IPS DF 6.9 (cell line): ENCODE measurements around the gene ANGPTL4.
A peak's percentile ranks its signal among the peaks of the same experiment; 100 is the strongest.
"Not testable (repeated sequence)": the region's sequence is repeated elsewhere in the genome, so short reads cannot be mapped to it uniquely, and the experiment has no call there.

Experiments
- DNase-seq: peaks from one replicate; pipeline ENCODE4 v3.0.0-alpha.2; 2013; ENCODE audit warnings: low read depth, low spot score
- H3K27ac ChIP-seq: one replicate; pipeline ENCODE4 v1.5.1; 2013; ENCODE audit warnings: low read length, control low read depth
- H3K27me3 ChIP-seq: 2 replicates; pipeline ENCODE4 v1.6.1; 2013; ENCODE audit warnings: mild to moderate bottlenecking, low read length; ENCODE audit not compliant: control insufficient read depth, insufficient read depth
- H3K36me3 ChIP-seq: 2 replicates; pipeline ENCODE4 v1.6.1; 2013; ENCODE audit warnings: low read length; ENCODE audit not compliant: control insufficient read depth, insufficient read depth
- H3K4me1 ChIP-seq: 2 replicates; pipeline ENCODE4 v1.6.1; 2013; ENCODE audit warnings: low read length; ENCODE audit not compliant: control insufficient read depth, insufficient read depth
- H3K4me3 ChIP-seq: 2 replicates; pipeline ENCODE4 v1.5.1; 2013; ENCODE audit warnings: mild to moderate bottlenecking, low read length
- H3K9me3 ChIP-seq: 2 replicates; pipeline ENCODE4 v1.6.1; 2013; ENCODE audit warnings: low read length, inconsistent platforms; ENCODE audit not compliant: control insufficient read depth, insufficient read depth
- WGBS: extraction: QIAGEN DNeasy Blood & Tissue Kit; methylation state at CpG from one replicate; pipeline ENCODE4 v1.1.7; 2013; ENCODE audit warnings: mixed read lengths, missing lambda C conversion rate; ENCODE audit not compliant: insufficient read length, insufficient coverage; 5-methylcytosine and 5-hydroxymethylcytosine counted together

Gene ANGPTL4

DNA sequence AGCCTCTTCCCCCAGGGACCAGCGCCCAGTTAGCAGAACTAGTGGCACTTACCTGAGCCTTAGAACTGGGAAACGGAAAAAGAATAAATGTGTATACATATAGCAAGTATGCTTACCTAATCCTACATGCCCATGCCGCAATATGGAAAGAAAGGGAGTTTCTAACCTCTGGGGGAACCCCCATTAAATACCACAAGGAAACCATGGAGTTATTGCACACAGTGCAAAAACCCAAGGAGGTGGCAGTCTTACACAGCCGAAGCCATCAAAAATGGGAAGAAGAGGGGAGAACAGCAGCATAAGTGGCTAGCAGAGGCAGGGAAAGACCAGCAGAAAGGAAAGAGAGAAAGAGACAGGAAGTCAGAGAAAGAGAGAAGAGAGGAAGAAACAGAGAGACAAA, 20.6 kb downstream of the ANGPTL4 start:
- not testable (repeated sequence) for H3K27ac ChIP-seq, H3K9me3 ChIP-seq
- WGBS = no CpG with 5 or more reads among the region's 4 CpGs

DNA sequence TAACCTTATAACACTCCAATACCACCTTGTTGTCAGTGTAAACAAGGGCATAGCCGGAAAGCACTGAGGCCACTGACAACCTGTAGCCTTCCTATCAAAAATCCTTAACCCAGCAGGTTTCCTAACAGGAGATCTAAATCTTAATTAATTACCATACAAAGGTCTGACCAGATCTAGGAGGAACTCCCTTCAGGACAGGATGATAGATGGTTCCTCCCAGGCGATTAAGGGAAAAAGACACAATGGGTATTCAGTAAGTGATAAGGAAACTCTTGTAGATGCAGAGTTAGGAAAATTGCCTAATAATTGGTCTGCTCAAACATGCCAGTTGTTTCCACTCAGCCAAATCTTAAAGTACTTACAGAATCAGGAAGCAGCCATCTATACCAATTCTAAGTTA, 21.1 kb downstream of the ANGPTL4 start:
- not testable (repeated sequence) for H3K27me3 ChIP-seq, DNase-seq, H3K4me3 ChIP-seq, H3K27ac ChIP-seq, H3K36me3 ChIP-seq, H3K4me1 ChIP-seq, H3K9me3 ChIP-seq
- no CpG with 5 or more reads among the region's 2 CpGs for WGBS

More for the DNA sequence above, 20.6 kb downstream of the ANGPTL4 start:
- not testable (repeated sequence) for H3K4me3 ChIP-seq, H3K36me3 ChIP-seq, H3K4me1 ChIP-seq, DNase-seq, H3K27me3 ChIP-seq

DNA sequence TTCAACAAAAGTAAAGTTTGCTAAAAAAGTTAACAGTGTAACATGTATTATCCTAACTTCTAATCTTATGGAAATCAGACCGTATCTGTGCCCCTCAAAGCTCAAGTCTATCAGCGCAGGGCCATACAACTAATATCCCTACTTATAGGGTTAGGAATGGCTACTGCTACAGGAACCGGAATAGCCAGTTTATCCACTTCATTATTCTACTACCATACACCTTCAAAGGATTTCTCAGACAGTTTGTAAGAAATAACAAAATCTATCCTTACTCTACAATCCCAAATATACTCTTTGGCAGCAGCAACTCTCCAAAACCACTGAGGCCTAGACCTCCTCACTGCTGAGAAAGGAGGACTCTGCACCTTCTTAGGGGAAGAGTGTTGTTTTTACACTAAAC, 21.6 kb downstream of the ANGPTL4 start:
- H3K27me3 ChIP-seq, H3K9me3 ChIP-seq, H3K27ac ChIP-seq, H3K4me1 ChIP-seq, H3K4me3 ChIP-seq, H3K36me3 ChIP-seq, DNase-seq: not testable (repeated sequence)
- no CpG with 5 or more reads among the region's 3 CpGs for WGBS

DNA sequence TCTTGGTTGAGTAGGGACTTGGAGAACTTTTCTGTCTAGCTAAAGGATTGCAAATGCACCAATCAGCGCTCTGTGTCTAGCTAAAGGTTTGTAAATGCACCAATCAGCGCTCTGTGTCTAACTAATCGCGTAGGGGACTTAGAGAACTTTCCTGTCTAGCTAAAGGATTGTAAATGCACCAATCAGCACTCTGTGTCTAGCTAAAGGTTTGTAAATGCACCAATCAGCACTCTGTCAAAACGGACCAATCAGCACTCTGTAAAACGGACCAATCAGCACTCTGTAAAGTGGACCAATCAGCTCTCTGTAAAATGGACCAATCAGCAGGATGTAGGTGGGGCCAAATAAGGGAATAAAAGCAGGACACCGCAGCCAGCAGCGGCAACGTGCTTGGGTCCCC, 22.5 kb downstream of the ANGPTL4 start:
- WGBS = no CpG with 5 or more reads among the region's 9 CpGs
- not testable (repeated sequence) for H3K4me3 ChIP-seq, H3K27me3 ChIP-seq, H3K36me3 ChIP-seq, H3K27ac ChIP-seq, H3K9me3 ChIP-seq, H3K4me1 ChIP-seq, DNase-seq

DNA sequence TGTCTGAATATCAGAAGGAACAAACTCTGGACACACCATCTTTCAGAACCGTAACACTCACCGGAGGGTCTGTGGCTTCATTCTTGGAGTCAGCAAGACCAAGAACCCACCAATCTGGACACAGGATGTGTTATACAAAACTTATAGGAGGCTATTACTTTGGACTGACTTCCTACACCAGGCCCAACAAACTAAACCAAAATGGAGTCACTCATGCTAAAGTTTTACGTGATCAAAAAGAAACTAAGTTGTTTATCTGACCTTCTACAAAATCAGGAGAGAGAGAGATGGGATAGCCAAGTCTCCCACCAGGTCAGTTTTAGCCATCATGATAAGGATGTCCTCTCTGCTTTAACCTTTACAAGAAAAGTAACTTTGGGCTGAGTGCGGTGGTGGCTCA, 23.0 kb downstream of the ANGPTL4 start:
- WGBS = no CpG with 5 or more reads among the region's 4 CpGs
- no peaks in the 10 kb centered on the region for H3K4me1 ChIP-seq
- no peak for DNase-seq

DNA sequence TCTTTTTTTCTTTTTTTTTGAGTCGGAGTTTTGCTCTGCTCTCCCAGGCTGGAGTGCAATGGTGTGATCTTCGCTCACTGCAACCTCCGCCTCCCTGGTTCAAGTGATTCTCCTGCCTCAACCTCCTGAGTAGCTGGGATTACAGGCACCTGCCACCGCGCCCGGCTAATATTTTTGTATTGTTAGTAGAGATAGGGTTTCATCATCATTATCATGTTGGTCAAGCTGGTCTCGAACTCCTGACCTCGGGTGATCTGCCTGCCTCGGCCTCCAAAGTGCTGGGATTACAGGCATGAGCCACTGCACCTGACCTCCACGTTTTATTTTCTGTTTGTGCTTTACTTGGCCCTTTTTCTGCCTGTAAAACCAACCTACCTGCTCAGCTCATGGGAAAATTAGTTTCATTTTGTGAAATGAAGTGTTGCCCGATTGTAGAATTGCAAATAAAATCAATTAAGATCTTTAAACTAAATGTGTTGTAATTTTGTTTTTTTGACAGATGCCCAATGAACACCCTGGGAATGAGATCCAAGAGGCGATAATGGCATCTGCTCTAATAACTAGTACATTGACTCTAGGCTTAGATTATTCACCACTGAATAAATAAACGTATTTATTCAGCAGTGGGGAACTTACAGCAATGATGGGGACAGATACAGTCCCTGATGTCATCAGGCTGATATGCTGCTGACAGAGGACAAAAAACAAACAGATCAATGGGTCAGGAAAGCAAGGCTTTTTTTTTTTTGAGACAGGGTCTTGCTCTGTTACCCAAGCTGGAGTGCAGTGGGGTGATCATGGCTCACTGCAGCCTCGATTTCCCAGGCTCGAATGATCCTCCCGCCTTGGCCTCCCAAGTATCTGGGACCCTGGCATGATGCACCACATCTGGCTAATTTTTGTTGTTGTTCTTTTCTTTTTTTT, 24.0 kb downstream of the ANGPTL4 start:
- DNase-seq = no peak

More for the DNA sequence above, 23.0 kb downstream of the ANGPTL4 start:
- Histone ChIP-seq H3K27me3 (no peaks in the 10 kb centered on the region), H3K27ac (no peak overlapping the region), H3K4me3 (no peak overlapping the region), H3K36me3 (no peaks in the 10 kb centered on the region), H3K9me3 (no peaks in the 10 kb centered on the region)

DNA sequence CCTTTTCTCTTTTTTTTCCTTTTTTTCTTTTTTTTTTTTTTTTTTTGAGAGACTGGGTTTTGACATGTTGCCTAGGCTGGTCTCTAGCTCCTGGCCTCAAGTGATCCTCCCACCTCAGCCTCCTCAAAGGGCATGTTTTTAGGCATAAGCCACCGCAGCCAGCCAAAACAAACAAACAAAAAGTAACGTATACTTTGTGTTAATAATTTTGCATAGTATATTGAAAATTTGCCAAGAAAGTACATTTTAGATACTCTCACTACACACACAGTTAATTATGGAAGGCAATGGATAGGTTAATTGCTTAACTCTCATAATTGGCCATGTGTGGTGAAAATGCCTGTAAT, 24.6 kb downstream of the ANGPTL4 start:
- Histone ChIP-seq H3K4me1 (no peaks in the 10 kb centered on the region), H3K9me3 (no peaks in the 10 kb centered on the region), H3K27me3 (no peaks in the 10 kb centered on the region), H3K36me3 (no peaks in the 10 kb centered on the region), H3K27ac (no peak overlapping the region), H3K4me3 (no peak overlapping the region)
- DNase-seq = no peak
- no CpG with 5 or more reads among the region's 2 CpGs for WGBS

More for the DNA sequence above, 24.0 kb downstream of the ANGPTL4 start:
- no peaks in the 10 kb centered on the region for H3K27me3 ChIP-seq
- H3K4me3 ChIP-seq = no peak overlapping the region
- no peaks in the 10 kb centered on the region for H3K4me1 ChIP-seq
- WGBS = no CpG with 5 or more reads among the region's 16 CpGs
- no peak overlapping the region for H3K27ac ChIP-seq
- H3K36me3 ChIP-seq = no peaks in the 10 kb centered on the region
- no peaks in the 10 kb centered on the region for H3K9me3 ChIP-seq

DNA sequence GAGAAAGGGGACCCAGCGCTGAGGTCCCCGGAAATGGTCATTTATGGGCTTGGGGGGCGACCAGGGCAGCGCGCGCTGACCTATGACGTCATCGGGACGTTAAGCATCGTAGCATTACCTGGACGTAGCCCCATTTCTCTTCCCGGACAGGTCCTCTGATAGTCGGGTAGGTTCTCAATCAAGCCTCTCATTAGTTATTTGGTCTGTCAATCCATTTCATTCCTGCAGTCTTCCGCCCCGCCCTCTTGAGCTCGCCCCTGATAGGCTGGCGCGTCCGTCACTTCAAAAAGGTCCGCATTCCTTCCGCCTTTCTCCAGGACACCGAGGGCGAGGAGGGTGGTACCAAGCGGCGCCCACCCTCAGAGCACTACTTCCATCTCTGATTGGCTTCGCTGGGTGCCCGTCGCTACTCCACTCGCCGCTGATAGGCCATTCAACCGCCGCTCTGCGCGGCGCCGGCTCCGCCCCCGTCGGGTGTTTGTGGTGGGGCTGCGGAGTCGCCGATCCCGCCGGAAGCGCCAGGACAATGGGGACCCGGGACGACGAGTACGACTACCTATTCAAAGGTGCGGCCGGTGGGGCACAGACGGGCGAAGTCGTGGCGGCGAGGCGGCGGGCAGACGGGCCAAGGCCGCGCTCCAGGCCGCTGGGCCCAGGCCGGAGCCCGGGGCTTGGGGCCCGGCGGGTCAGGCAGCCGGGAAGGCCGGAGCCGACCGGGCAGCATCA, 26.1 kb downstream of the ANGPTL4 start, which contains the start of gene RAB11B:
TSS of gene RAB11B (plus strand) at position 470 of the 726 bp plus-strand sequence. CDS start at position 527, 57 bp downstream.
- H3K4me1 ChIP-seq = no peaks in the 10 kb centered on the region
- WGBS = no CpG with 5 or more reads among the region's 70 CpGs
- H3K9me3 ChIP-seq = no peaks in the 10 kb centered on the region
- H3K36me3 ChIP-seq = no peaks in the 10 kb centered on the region
- peak; percentile 100 for DNase-seq
- H3K27me3 ChIP-seq = no peaks in the 10 kb centered on the region
- H3K27ac ChIP-seq = no peak within 1 kb of the TSS
- H3K4me3 ChIP-seq = peak within 1 kb of the TSS; percentile 93

DNA sequence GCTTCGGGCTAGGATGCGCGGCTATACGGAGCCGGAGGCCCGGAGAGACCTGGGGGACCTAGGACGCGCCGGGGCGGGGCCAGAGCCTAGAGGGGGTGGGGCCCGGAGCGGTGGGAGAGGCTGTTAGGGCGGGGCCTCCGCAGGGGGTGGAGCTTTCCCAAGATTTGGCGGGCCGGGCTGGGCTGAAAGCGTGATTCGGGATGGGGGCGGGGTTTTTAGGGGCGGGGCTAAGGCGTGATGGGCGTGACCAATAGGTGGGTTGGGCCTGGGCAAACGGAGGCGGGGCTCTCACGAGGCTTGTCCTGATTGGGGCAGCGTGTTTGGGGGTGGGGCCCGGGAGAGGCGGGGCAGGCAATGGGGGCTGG, 26.6 kb downstream of the ANGPTL4 start:
- Histone ChIP-seq H3K27me3 (no peaks in the 10 kb centered on the region), H3K27ac (no peak overlapping the region), H3K36me3 (no peaks in the 10 kb centered on the region), H3K4me3 (peak overlapping the region; percentile 93), H3K4me1 (no peaks in the 10 kb centered on the region), H3K9me3 (no peaks in the 10 kb centered on the region)
- DNase-seq = no peak
- WGBS = no CpG with 5 or more reads among the region's 28 CpGs

DNA sequence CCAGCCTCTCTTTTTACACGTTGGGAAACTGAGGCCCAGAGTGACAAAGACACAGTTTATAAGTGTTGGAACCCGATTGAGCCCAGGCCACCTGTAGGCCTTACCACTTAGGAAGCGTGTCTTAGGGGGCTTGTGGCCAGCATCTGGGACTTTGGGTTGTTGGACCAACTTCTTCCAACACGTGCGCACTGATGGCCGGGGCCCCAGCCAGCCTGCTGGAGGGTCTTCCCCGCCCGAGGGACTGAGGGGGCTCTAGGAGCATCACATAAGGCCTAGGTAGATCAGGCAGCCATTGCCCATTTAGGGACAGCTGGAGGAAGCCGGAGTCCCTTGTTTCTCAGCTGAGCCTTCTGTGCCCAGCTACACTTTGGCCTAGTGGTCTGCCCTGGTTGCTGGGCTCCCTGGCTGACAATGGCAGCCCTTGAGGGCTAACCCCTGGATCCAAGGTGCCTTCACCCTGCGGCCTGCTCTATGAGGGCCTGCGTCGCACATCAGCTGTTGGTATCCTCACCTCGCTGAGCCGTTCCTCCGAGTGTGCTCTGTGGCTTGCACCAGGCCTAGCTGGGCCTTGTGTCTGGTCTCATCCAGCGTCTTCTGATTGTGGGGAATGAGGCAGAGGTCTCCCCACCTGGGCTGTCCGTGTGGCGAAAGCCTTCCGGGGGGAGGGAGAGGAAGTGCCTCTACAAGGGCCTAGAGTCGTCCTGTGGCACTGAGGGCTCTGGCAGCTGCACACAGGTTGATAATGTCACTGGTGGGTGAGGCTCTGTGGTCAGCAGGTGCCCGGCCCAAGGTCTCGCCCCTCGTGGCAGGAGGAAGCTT, 27.5 kb downstream of the ANGPTL4 start:
- H3K4me1 ChIP-seq = no peaks in the 10 kb centered on the region
- DNase-seq = no peak
- H3K36me3 ChIP-seq = no peaks in the 10 kb centered on the region
- H3K27me3 ChIP-seq = no peaks in the 10 kb centered on the region
- no peak overlapping the region for H3K4me3 ChIP-seq
- no CpG with 5 or more reads among the region's 23 CpGs for WGBS
- H3K27ac ChIP-seq = no peak overlapping the region
- H3K9me3 ChIP-seq = no peaks in the 10 kb centered on the region
